Parathyroid adenoma (tissue), 2 donors: ENCODE data around the gene LAIR1.

Source experiments
- H2AFZ ChIP-seq: fragments of 300-600 bp; sonication (generic); one replicate; pipeline ENCODE4 v1.7.0; 2017; ENCODE audit warnings: antibody characterized with exemption, mild to moderate bottlenecking
- H3K27ac ChIP-seq: fragments of 300-600 bp; sonication (generic); one replicate; pipeline ENCODE4 v1.7.0; 2017
- H3K27me3 ChIP-seq: fragments of 300-600 bp; sonication (generic); one replicate; pipeline ENCODE4 v1.7.0; 2017; ENCODE audit warnings: low read length; ENCODE audit not compliant: control insufficient read depth, insufficient read depth
- H3K36me3 ChIP-seq: fragments of 300-600 bp; sonication (generic); one replicate; pipeline ENCODE4 v1.7.0; 2017; ENCODE audit warnings: low read length; ENCODE audit not compliant: control insufficient read depth, insufficient read depth
- H3K4me1 ChIP-seq: fragments of 300-600 bp; sonication (generic); one replicate; pipeline ENCODE4 v1.7.0; 2017; ENCODE audit warnings: control low read depth
- H3K4me2 ChIP-seq: fragments of 300-600 bp; sonication (generic); one replicate; pipeline ENCODE4 v1.7.0; 2017; ENCODE audit warnings: low read length
- H3K4me3 ChIP-seq: fragments of 300-600 bp; sonication (generic); one replicate; pipeline ENCODE4 v1.7.0; 2017; ENCODE audit warnings: low read depth, low read length
- H3K79me2 ChIP-seq: fragments of 300-600 bp; sonication (generic); one replicate; pipeline ENCODE4 v1.7.0; 2017; ENCODE audit warnings: control low read depth
- H3K9ac ChIP-seq: fragments of 300-600 bp; sonication (generic); one replicate; pipeline ENCODE4 v1.7.0; 2017; ENCODE audit warnings: mild to moderate bottlenecking
- H3K9me3 ChIP-seq: fragments of 300-600 bp; sonication (generic); one replicate; pipeline ENCODE4 v1.7.0; 2017; ENCODE audit warnings: low read length; ENCODE audit not compliant: control insufficient read depth
- CTCF ChIP-seq: fragments of 300-600 bp; sonication (generic); IDR thresholded peaks from one replicate; pipeline ENCODE4 v1.7.0; 2017; ENCODE audit warnings: antibody characterized with exemption, mild to moderate bottlenecking
- donor health status: primary hyperparathyroidism.

LAIR1 gene

GRCh38 chr19:54364775-54365257 lies at the start of gene LAIR1:
Gene LAIR1 (minus strand): TSS chr19:54364931. CDS start chr19:54364804, 127 bp downstream.
- no peak within 1 kb of the TSS for H2AFZ ChIP-seq
- H3K4me3 ChIP-seq = no peak within 1 kb of the TSS
- H3K27ac ChIP-seq = no peak within 1 kb of the TSS

GRCh38 chr19:54414156-54414555 lies 49.4 kb upstream of the LAIR1 start:
- Histone ChIP-seq H2AFZ (no peak overlapping the region), H3K4me2 (no peak overlapping the region), H3K4me1 (no peaks in the 10 kb centered on the region), H3K27ac (no peak overlapping the region), H3K4me3 (no peak overlapping the region), H3K79me2 (no peaks in the 10 kb centered on the region), H3K27me3 (peaks cover 5% of the 10 kb centered on the region), H3K9ac (no peak overlapping the region), H3K9me3 (no peaks in the 10 kb centered on the region), H3K36me3 (no peaks in the 10 kb centered on the region)
- no peak for TF ChIP-seq CTCF

More at GRCh38 chr19:54364775-54365257, at the start of gene LAIR1:
- Histone ChIP-seq H3K9ac (no peak within 1 kb of the TSS), H3K27me3 (no peaks in the 10 kb centered on the region), H3K4me2 (no peak within 1 kb of the TSS), H3K4me1 (no peaks in the 10 kb centered on the region), H3K9me3 (no peaks in the 10 kb centered on the region), H3K79me2 (no peaks in the 10 kb centered on the region), H3K36me3 (no peaks in the 10 kb centered on the region)
- TF ChIP-seq CTCF = no peak

GRCh38 chr19:54412877-54413276 lies 48.1 kb upstream of the LAIR1 start:
- H3K27ac ChIP-seq = no peak overlapping the region
- TF ChIP-seq CTCF = no peak
- H3K9ac ChIP-seq = no peak overlapping the region
- H3K9me3 ChIP-seq = no peaks in the 10 kb centered on the region
- no peak overlapping the region for H3K4me3 ChIP-seq
- H3K4me2 ChIP-seq = no peak overlapping the region
- H3K79me2 ChIP-seq = no peaks in the 10 kb centered on the region
- no peak overlapping the region for H2AFZ ChIP-seq
- H3K36me3 ChIP-seq = no peaks in the 10 kb centered on the region
- H3K4me1 ChIP-seq = no peaks in the 10 kb centered on the region
- H3K27me3 ChIP-seq = peaks cover 5% of the 10 kb centered on the region

- Histone ChIP-seq H3K9ac (no peak overlapping the region), H2AFZ (no peak overlapping the region), H3K36me3 (no peaks in the 10 kb centered on the region), H3K79me2 (no peaks in the 10 kb centered on the region), H3K4me2 (no peak overlapping the region), H3K27me3 (peaks cover 5% of the 10 kb centered on the region), H3K9me3 (no peaks in the 10 kb centered on the region), H3K27ac (no peak overlapping the region), H3K4me1 (no peaks in the 10 kb centered on the region), H3K4me3 (no peak overlapping the region)
- no peak for TF ChIP-seq CTCF
Measured at GRCh38 chr19:54411033-54411432, 46.3 kb upstream of the LAIR1 start.

GRCh38 chr19:54408456-54409026 lies 43.8 kb upstream of the LAIR1 start:
- H3K27me3 ChIP-seq = peaks cover 5% of the 10 kb centered on the region
- no peaks in the 10 kb centered on the region for H3K36me3 ChIP-seq
- H2AFZ ChIP-seq = no peak overlapping the region
- H3K4me2 ChIP-seq = no peak overlapping the region
- H3K79me2 ChIP-seq = no peaks in the 10 kb centered on the region
- H3K9ac ChIP-seq = no peak overlapping the region
- no peak overlapping the region for H3K27ac ChIP-seq
- no peaks in the 10 kb centered on the region for H3K9me3 ChIP-seq
- H3K4me1 ChIP-seq = no peaks in the 10 kb centered on the region
- no peak for TF ChIP-seq CTCF
- H3K4me3 ChIP-seq = no peak overlapping the region
